Measurements from ENCODE around the gene CACHD1.

Gene CACHD1

GRCh38 chr1:64469977-64470664, at the start of gene CACHD1:
CACHD1 (plus strand) TSS chr1:64470129; CDS start chr1:64470745, 616 bp downstream.
- DNase-seq, result peak; percentile 75 to 82
- no peak for TF ChIP-seq GATA1 (IDR thresholded peaks at IDR 0.05; ENCODE audit: low read depth, low read length)
- no peak for TF ChIP-seq POLR2A (IDR thresholded peaks at IDR 0.05; ENCODE audit: low read length)

- TF ChIP-seq GATA1 (IDR thresholded peaks at IDR 0.05; ENCODE audit: low read depth, low read length) (no peak), POLR2A (IDR thresholded peaks at IDR 0.05; ENCODE audit: low read length) (no peak)
- no peak for DNase-seq
Observed at GRCh38 chr1:64421377-64421776, 48.6 kb upstream of the CACHD1 start.

GRCh38 chr1:64423526-64423925, 46.4 kb upstream of the CACHD1 start:
- DNase-seq, result no peak
- TF ChIP-seq POLR2A (IDR thresholded peaks at IDR 0.05; ENCODE audit: low read length) (no peak), GATA1 (IDR thresholded peaks at IDR 0.05; ENCODE audit: low read depth, low read length) (no peak)

- no peak for DNase-seq
- TF ChIP-seq GATA1 (IDR thresholded peaks at IDR 0.05; ENCODE audit: low read depth, low read length), result no peak
- TF ChIP-seq POLR2A (IDR thresholded peaks at IDR 0.05; ENCODE audit: low read length), result no peak
Observed at GRCh38 chr1:64424412-64424811, 45.5 kb upstream of the CACHD1 start.

- TF ChIP-seq GATA1 (IDR thresholded peaks at IDR 0.05; ENCODE audit: low read depth, low read length), result no peak
- TF ChIP-seq POLR2A (IDR thresholded peaks at IDR 0.05; ENCODE audit: low read length), result no peak
- no peak for DNase-seq
Observed at GRCh38 chr1:64425521-64425920, 44.4 kb upstream of the CACHD1 start.

GRCh38 chr1:64426681-64427080, 43.2 kb upstream of the CACHD1 start:
- DNase-seq, result no peak

GRCh38 chr1:64427879-64428278, 42.0 kb upstream of the CACHD1 start:
- TF ChIP-seq POLR2A (IDR thresholded peaks at IDR 0.05; ENCODE audit: low read length), result no peak
- no peak for TF ChIP-seq GATA1 (IDR thresholded peaks at IDR 0.05; ENCODE audit: low read depth, low read length)
- no peak for DNase-seq

More at GRCh38 chr1:64426681-64427080, 43.2 kb upstream of the CACHD1 start:
- no peak for TF ChIP-seq GATA1 (IDR thresholded peaks at IDR 0.05; ENCODE audit: low read depth, low read length)
- no peak for TF ChIP-seq POLR2A (IDR thresholded peaks at IDR 0.05; ENCODE audit: low read length)

GRCh38 chr1:64433308-64433707, 36.6 kb upstream of the CACHD1 start:
- DNase-seq, result no peak
- no peak for TF ChIP-seq GATA1 (IDR thresholded peaks at IDR 0.05; ENCODE audit: low read depth, low read length)
- no peak for TF ChIP-seq POLR2A (IDR thresholded peaks at IDR 0.05; ENCODE audit: low read length)

- no peak for DNase-seq
- TF ChIP-seq GATA1 (IDR thresholded peaks at IDR 0.05; ENCODE audit: low read depth, low read length) (no peak), POLR2A (IDR thresholded peaks at IDR 0.05; ENCODE audit: low read length) (no peak)
Observed at GRCh38 chr1:64433747-64434146, 36.2 kb upstream of the CACHD1 start.

- DNase-seq, result no peak
- TF ChIP-seq POLR2A (IDR thresholded peaks at IDR 0.05; ENCODE audit: low read length) (no peak), GATA1 (IDR thresholded peaks at IDR 0.05; ENCODE audit: low read depth, low read length) (no peak)
Observed at GRCh38 chr1:64435000-64435399, 34.9 kb upstream of the CACHD1 start.

- TF ChIP-seq POLR2A (IDR thresholded peaks at IDR 0.05; ENCODE audit: low read length) (no peak), GATA1 (IDR thresholded peaks at IDR 0.05; ENCODE audit: low read depth, low read length) (no peak)
- DNase-seq, result no peak
Observed at GRCh38 chr1:64437453-64437852, 32.5 kb upstream of the CACHD1 start.

GRCh38 chr1:64440183-64440826, 29.6 kb upstream of the CACHD1 start:
- TF ChIP-seq GATA1 (IDR thresholded peaks at IDR 0.05; ENCODE audit: low read depth, low read length) (no peak), POLR2A (IDR thresholded peaks at IDR 0.05; ENCODE audit: low read length) (no peak)
- DNase-seq, result no peak

- TF ChIP-seq GATA1 (IDR thresholded peaks at IDR 0.05; ENCODE audit: low read depth, low read length) (no peak), POLR2A (IDR thresholded peaks at IDR 0.05; ENCODE audit: low read length) (no peak)
- DNase-seq, result peak; percentile 79 to 92
Observed at GRCh38 chr1:64451440-64451839, 18.5 kb upstream of the CACHD1 start.

GRCh38 chr1:64453688-64454087, 16.2 kb upstream of the CACHD1 start:
- TF ChIP-seq POLR2A (IDR thresholded peaks at IDR 0.05; ENCODE audit: low read length), result no peak
- TF ChIP-seq GATA1 (IDR thresholded peaks at IDR 0.05; ENCODE audit: low read depth, low read length), result peak; percentile 72
- peak; percentile 78 to 92 for DNase-seq

- DNase-seq, result no peak
- TF ChIP-seq POLR2A (IDR thresholded peaks at IDR 0.05; ENCODE audit: low read length) (no peak), GATA1 (IDR thresholded peaks at IDR 0.05; ENCODE audit: low read depth, low read length) (no peak)
Observed at GRCh38 chr1:64458915-64459314, 11.0 kb upstream of the CACHD1 start.

Data from erythroblast (primary cell).